ENCODE data around the gene ACSL5. TPM values are rescaled to one million over a fixed set of nuclear protein-coding genes. Genes with fewer than 3 reads are reported as not detected.

The ACSL5 gene
- total RNA-seq, 1 donor from 2014 or later = 1.5 TPM

DNA sequence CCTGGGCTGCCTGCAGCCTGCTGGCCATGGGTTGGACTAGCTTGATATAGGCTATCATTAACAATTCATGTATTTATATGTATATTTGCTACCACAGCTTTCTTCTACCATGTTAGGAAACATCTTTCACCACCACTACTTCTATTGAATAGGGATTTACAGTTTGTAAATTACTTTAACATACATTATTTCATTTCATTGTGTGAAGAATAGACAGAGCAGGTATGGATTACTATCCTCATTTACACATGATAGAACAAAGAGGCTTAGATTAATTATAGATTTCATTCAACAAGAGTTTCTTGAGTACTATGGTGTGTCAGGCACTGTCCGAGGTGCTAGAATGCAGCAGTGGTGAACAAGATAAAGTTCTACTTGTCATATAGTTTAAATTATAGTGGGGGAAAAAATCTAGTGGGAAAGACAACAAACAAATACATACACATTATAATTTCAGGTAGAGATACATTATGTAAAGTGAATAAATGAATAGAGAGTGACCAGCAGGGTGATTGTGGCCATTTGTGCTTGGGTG lies 93.7 kb downstream of the ACSL5 start:
- TF ChIP-seq, protein P1, sequence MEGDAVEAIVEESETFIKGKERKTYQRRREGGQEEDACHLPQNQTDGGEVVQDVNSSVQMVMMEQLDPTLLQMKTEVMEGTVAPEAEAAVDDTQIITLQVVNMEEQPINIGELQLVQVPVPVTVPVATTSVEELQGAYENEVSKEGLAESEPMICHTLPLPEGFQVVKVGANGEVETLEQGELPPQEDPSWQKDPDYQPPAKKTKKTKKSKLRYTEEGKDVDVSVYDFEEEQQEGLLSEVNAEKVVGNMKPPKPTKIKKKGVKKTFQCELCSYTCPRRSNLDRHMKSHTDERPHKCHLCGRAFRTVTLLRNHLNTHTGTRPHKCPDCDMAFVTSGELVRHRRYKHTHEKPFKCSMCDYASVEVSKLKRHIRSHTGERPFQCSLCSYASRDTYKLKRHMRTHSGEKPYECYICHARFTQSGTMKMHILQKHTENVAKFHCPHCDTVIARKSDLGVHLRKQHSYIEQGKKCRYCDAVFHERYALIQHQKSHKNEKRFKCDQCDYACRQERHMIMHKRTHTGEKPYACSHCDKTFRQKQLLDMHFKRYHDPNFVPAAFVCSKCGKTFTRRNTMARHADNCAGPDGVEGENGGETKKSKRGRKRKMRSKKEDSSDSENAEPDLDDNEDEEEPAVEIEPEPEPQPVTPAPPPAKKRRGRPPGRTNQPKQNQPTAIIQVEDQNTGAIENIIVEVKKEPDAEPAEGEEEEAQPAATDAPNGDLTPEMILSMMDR (IDR thresholded peaks at IDR 0.05; ENCODE audit: insufficient read depth, low read length, poor library complexity, severe bottlenecking) = no peak
- no peak for DNase-seq (ENCODE audit: low read depth)
- H3K36me3 ChIP-seq (ENCODE audit: control insufficient read depth, insufficient read depth, low read length) = no peaks in the 10 kb centered on the region
- no peak overlapping the region for H3K4me3 ChIP-seq (ENCODE audit: low read depth, low read length)
- no peaks in the 10 kb centered on the region for H3K27me3 ChIP-seq (ENCODE audit: control insufficient read depth, insufficient read depth, low read length)

DNA sequence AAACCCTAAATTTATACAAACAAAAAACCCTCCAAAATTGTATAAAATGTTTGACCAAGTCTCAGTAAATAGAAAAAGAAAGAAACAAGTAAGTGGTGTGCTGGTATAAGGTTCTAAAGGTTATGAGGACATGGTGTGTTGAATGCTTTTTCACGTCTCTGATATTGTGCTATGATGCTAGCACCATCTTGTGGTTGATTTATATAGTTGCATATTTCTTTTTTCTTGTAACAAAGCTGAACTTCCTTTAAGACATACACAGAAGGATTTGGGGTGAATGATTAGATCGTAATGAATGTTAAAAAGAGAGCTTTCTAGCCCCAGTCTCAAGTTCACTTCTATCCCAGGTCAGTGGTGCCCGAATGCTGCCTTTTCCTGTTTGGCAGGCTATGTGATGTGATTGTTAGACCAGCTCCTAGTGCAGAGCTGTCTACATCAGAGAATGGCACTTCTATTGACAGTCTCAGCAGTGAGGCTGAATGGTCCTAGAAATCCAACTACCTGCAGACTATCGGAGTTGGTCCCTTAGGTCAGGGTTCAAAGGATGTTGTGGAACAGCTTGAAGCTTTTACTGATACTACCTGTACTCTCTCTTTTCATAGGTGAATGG lies 98.1 kb downstream of the ACSL5 start:
- TF ChIP-seq, protein P1 (IDR thresholded peaks at IDR 0.05; ENCODE audit: insufficient read depth, low read length, poor library complexity, severe bottlenecking) = peak; percentile 60
- Histone ChIP-seq H3K27me3 (ENCODE audit: control insufficient read depth, insufficient read depth, low read length) (no peaks in the 10 kb centered on the region), H3K36me3 (ENCODE audit: control insufficient read depth, insufficient read depth, low read length) (no peaks in the 10 kb centered on the region), H3K4me3 (ENCODE audit: low read depth, low read length) (no peak overlapping the region)
- DNase-seq (ENCODE audit: low read depth) = no peak

DNA sequence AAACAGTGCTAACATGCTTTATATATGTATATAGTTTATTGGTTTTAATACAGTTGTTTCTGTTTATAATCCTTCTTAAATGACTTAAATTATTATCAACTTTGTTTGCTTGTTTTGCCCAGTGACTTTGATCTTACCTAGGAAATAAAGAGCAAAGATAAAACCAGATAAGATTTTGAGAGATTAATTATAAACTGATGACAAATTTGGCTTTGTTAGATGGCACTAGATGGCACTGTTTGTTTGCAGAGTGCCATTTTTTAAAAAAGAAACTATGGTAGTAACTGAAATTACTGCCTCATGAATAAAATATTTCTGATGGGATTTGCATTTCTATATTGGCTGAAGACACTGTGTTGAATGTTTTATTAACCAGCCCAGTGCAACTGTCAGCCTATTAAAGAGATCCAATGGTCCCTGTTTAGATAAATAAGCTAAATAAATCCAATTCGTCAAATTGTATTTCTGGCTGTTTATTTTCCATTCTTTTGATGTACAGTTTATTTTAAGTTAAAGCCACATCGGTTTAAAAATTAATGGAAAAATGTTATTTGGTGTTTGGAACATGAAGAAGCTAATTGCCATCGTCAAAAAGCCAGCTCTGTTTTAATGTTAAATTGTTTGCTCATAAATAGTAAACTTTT lies 101.8 kb downstream of the ACSL5 start:
- no peaks in the 10 kb centered on the region for H3K27me3 ChIP-seq (ENCODE audit: control insufficient read depth, insufficient read depth, low read length)
- H3K36me3 ChIP-seq (ENCODE audit: control insufficient read depth, insufficient read depth, low read length) = no peaks in the 10 kb centered on the region
- TF ChIP-seq, protein P1 (IDR thresholded peaks at IDR 0.05; ENCODE audit: insufficient read depth, low read length, poor library complexity, severe bottlenecking) = peak; percentile 39
- no peak overlapping the region for H3K4me3 ChIP-seq (ENCODE audit: low read depth, low read length)
- no peak for DNase-seq (ENCODE audit: low read depth)

Other genes with a start within 250 kb of the ACSL5 start
- gene GPAM, start 190.4 kb upstream of the ACSL5 start, total RNA-seq = 9.2 and 9.4 TPM in 2 replicates
- gene TECTB, start 90.7 kb upstream of the ACSL5 start, total RNA-seq = not detected in 2 replicates
- gene ZDHHC6, start 72.8 kb downstream of the ACSL5 start, total RNA-seq = 19.0 and 21.8 TPM in 2 replicates
- gene VTI1A, start 73.1 kb downstream of the ACSL5 start, total RNA-seq = 45.7 and 47.3 TPM in 2 replicates